ENCODE results near the gene PSKH1.

DNA sequence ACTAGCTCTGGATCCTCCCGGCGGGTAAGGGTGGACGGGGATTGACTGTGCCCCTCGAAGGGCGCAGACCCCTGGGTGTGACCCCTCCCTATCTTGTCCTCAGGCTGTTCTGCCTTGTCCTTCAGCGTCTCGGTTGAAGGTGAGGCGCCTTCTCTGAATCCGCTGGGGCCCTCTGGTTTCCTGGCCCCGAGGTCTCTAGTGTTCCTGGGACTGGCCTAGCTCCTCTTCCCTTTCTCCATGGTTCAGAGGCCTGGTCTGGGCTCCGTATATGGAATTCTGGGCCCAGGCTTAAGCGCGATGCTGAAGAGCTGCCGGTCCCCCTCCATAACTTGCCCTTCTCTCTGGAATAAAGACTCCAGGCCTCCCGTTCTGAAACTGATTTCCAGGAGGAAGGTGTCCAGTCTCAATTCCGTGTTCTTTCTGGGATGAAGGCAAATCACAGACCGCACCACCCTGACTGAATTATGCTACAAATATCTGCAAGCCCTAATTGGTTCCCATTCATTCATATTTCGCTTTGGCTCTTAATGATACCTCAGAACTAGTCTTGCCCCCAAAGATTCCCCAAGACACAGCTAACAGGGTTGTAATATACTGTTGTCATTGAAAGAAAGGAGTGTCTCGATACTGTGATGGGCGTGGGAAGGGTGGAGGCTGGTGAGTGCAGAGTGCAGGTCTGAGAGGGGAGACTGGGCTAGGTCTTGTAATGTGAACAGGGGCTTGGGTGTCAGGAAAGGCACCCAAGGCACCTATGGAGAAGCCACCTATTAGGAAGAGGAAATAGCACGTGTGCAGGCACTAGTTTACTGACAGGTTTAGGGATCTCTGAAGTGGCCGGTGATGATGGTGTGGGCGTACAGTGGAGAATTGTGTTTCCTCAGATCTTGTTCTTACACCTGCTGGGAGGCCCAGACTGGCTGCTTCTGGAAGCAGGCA, 19.4 kb upstream of the PSKH1 start:
- no peak for TF ChIP-seq RAD21 (IDR thresholded peaks at IDR 0.05; ENCODE audit: low read depth)
- no peak for TF ChIP-seq EP300 (IDR thresholded peaks at IDR 0.05; ENCODE audit: borderline replicate concordance)

Data from Ishikawa (cell line).